NCI-H748 treated with DMSO at 0.1 percent for 48 hours (cell line): Measurements from ENCODE around the gene C1orf116.

Source experiments
- DNase-seq: peaks from one replicate; lab custom pipeline; 2025; lab: John Stamatoyannopoulos, UW

Gene C1orf116

DNA sequence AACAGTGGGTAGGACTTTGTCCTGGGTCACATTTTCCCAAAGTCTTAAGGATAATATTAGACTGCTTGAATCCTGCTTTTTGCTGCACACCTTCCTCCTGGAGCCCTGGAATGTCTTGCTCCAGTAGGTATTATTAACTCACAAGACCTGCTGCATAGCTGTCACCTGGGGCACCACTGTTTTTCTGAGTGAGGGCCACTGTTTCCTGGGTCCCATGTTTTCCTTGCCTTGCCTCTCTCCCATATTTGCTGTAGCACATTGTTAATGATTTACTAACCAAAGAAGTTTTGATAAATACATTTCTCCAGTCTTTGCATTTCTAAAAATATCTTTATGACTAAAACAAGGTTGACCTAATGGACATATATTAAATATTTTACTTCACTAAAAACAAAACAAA lies 39.8 kb downstream of the C1orf116 start:
- DNase-seq: no peak

- no peak for DNase-seq
Observed at GRCh38 chr1:206987873-206988272, 44.7 kb downstream of the C1orf116 start.

- no peak for DNase-seq
Observed at GRCh38 chr1:206986885-206987284, 45.7 kb downstream of the C1orf116 start.

GRCh38 chr1:206986402-206986801 lies 46.2 kb downstream of the C1orf116 start:
- no peak for DNase-seq

DNA sequence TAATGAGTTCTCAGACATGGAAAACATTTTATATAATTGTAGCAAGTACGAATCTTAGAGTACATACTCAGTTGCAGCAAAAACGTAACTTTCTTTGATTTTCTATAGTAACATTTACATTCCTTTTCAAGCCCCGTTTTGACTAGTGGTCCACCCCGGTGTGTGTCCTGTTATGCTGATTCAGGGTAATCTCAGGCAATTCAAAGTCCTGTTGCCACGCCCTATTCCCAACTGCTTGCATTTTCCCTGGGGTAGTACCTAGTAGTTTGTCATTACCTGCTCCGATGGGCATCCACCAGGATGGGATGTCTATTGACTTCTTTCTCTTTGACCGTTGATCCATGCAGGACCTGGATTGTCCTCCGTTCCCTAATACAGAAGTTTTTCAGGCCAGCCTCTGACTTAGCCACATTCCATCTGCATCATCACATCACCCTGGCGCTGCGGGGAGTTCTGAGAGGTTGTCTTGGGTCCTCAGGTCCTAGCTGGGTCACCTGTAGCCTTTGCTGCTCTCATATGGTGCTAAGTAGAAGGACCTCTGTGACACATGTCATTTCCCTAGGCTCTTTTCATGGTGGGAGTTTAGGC lies 47.3 kb downstream of the C1orf116 start:
- DNase-seq: no peak

GRCh38 chr1:206982216-206982615 lies 50.3 kb downstream of the C1orf116 start:
- DNase-seq: peak; percentile 1

GRCh38 chr1:206979379-206980043 lies 53.0 kb downstream of the C1orf116 start:
- DNase-seq: no peak

DNA sequence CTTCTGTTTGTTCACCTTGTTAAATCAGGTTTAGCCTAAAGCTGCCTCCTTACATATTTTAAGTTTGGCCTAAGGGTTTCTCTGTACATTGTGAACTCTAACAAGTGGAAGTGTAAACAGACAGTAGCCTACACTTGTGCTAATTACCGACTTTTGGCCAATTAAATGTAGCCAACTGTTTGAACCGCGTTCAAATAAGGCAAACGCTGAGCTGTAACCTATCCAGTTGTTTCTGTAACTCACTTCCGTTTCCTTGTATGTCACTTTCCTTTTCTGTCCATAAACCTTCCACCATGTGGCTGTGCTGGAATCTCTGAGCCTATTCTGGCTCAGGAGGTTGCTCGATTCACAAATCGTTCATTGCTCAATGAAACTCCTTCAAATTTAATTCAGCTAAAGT lies 54.3 kb downstream of the C1orf116 start:
- no peak for DNase-seq

GRCh38 chr1:206975306-206975705 lies 57.2 kb downstream of the C1orf116 start:
- DNase-seq: no peak

GRCh38 chr1:206974140-206974539 lies 58.4 kb downstream of the C1orf116 start:
- no peak for DNase-seq

DNA sequence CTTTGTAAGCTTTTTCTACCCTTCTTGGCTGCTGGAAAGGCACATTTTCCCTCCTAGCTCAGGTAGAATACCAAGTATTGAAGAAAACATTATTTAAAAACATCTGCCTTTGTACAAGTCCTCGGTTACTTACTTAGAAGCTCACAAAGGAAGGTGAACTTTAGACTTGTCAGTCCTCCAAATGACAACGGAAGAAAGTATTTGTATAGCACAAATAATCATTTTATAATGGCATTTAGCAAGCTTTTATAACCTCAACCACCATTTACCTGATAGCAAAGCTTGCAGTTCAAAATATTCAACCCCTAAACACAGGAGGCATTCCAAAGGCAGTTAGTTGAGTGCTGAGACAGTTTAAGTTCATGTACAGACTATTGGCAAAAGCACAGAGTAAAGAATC lies 59.8 kb downstream of the C1orf116 start:
- DNase-seq: no peak

DNA sequence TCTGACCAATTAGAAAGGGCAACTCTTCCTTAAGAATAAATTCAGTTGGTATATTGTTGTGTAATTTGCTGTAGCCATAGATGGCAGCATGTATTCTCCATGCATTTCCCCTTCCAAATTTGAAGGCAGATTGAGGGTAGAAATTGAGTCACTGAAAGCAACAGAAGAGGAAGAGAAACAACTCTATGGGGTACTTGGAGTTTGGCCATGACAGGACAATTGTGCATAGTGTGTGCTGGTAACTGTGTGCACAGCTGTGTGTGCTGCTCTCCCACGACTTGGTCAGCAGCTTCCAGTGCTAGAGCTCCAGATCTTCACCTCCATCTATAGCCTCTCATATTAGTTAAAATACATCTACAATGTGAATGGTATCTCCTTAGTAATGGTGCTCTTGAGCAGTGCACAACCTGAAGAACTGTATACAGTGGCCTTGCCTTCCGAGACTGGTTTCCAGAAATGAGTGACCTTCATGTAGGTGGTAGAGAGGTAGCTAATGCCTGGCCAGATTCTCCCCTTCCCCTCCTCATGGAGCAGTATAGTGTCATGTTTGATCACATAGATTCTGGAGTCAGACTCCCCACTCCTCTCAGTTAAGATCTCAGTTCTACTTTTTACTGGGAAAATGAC lies 61.4 kb downstream of the C1orf116 start:
- DNase-seq: no peak

- DNase-seq: no peak
Observed at GRCh38 chr1:206970446-206970845, 62.1 kb downstream of the C1orf116 start, which contains the start of gene FCAMR. Gene FCAMR (minus strand): TSS chr1:206970460. CDS start chr1:206970125, 335 bp downstream.

- no peak for DNase-seq
Observed at GRCh38 chr1:206969090-206969489, 63.5 kb downstream of the C1orf116 start.
